ENCODE measurements around the gene FGD3. TPM values are rescaled to one million over a fixed set of nuclear protein-coding genes. Genes with fewer than 3 reads are reported as not detected.

FGD3 gene
- total RNA-seq, 2 experiments from 2014 or later: 41.8 to 66.7 TPM

- Mint-ChIP-seq H3K9me3 (ENCODE audit: low read depth) (no peaks in the 10 kb centered on the region), H3K4me3 (no peak overlapping the region), H3K4me1 (peaks cover 69% of the 10 kb centered on the region), H3K36me3 (ENCODE audit: low read depth) (peaks cover 41% of the 10 kb centered on the region), H3K27ac (peak overlapping the region; percentile 39), H3K27me3 (no peaks in the 10 kb centered on the region)
- ATAC-seq: no peak
- ChIA-PET CTCF (interaction anchor here (0.7 to 1.2 kb wide), 2 partner anchors 14 to 20 kb away, joined by 3 to 4 read pairs; no protein-coding TSS in a partner anchor), POLR2A (no interaction called here)
- intact Hi-C loops (cut with DNase I, micrococcal nuclease): no loop called here
- no peak for DNase-seq
Observed at GRCh38 chr9:93022721-93023520, 75.6 kb downstream of the FGD3 start.

- Mint-ChIP-seq H3K9me3 (ENCODE audit: low read depth) (no peaks in the 10 kb centered on the region), H3K27me3 (no peaks in the 10 kb centered on the region), H3K4me3 (no peak overlapping the region), H3K4me1 (peaks cover 72% of the 10 kb centered on the region), H3K27ac (peak overlapping the region; percentile 21), H3K36me3 (ENCODE audit: low read depth) (peaks cover 38% of the 10 kb centered on the region)
- intact Hi-C loops (cut with DNase I, micrococcal nuclease): no loop called here
- no peak for ATAC-seq
- CTCF ChIA-PET: interaction anchor here (0.7 to 1.1 kb wide), 2 partner anchors 14 to 32 kb away, joined by 3 to 4 read pairs; no protein-coding TSS in a partner anchor
- POLR2A ChIA-PET: no interaction called here
- DNase-seq: no peak
Observed at GRCh38 chr9:93023521-93023815, 76.1 kb downstream of the FGD3 start.

DNA sequence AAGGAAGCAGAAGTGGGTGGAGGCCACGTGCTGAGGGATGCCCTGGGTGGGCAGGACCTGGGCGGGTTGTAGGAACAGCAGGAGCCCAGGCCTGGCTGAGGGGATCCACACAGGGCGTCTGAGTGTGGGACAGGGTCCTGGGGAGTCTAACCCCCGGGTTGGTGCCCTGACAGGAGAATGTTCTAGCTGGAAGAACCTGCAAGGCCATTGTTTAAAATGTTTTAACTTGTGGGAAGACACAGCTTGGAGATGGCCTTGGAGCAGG is 77.3 kb downstream of the FGD3 start:
- Mint-ChIP-seq H3K9me3 (ENCODE audit: low read depth) (no peaks in the 10 kb centered on the region), H3K4me3 (no peak overlapping the region), H3K4me1 (peaks cover 75% of the 10 kb centered on the region), H3K27me3 (no peaks in the 10 kb centered on the region), H3K27ac (peak overlapping the region; percentile 75), H3K36me3 (ENCODE audit: low read depth) (peaks cover 31% of the 10 kb centered on the region)
- ChIA-PET POLR2A (no interaction called here), CTCF (interaction anchor here (0.6 to 2.3 kb wide), 5 partner anchors 21 to 106 kb away, joined by 3 to 9 read pairs (median 4); no protein-coding TSS in a partner anchor)
- DNase-seq (no peak), ATAC-seq (no peak)
- intact Hi-C loops (cut with DNase I, micrococcal nuclease): no loop called here

GRCh38 chr9:93024986-93025630 is 77.8 kb downstream of the FGD3 start:
- Mint-ChIP-seq H3K4me3 (no peak overlapping the region), H3K9me3 (ENCODE audit: low read depth) (no peaks in the 10 kb centered on the region), H3K36me3 (ENCODE audit: low read depth) (peaks cover 35% of the 10 kb centered on the region), H3K27me3 (no peaks in the 10 kb centered on the region), H3K4me1 (peaks cover 80% of the 10 kb centered on the region), H3K27ac (peak overlapping the region; percentile 83)
- DNase-seq (no peak), ATAC-seq (no peak)
- ChIA-PET POLR2A (interaction anchor here (0.5 to 1.6 kb wide), 2 partner anchors 12 to 1032 kb away, joined by 3 to 4 read pairs; no protein-coding TSS in a partner anchor), CTCF (interaction anchor here (0.6 to 2.3 kb wide), 6 partner anchors 9 to 84 kb away, joined by 3 to 9 read pairs (median 4); no protein-coding TSS in a partner anchor)
- intact Hi-C loops (cut with DNase I, micrococcal nuclease): loop anchor here in 1 of 2 experiments (5.0 kb wide), 1 partner anchor 37 kb away; no protein-coding TSS in a partner anchor

DNA sequence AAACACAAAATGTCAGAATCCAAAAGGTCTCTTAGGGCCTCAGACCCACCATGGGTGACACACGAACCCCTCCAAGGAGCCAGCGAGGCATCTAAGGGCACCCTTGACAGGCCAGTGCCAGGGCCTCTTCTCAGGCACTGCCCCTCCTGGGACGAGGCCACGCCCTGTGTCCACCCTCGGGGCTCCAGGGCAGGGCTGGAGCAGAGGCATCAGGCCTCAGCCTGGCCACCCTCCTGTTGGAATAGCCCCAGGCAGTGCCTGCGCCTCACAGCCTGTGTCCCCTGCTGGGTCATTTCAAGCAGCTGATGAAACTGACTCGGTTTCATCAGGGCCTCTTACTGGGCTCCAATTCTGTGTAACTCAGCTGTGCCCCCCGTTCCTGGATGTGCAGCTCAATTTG is 78.4 kb downstream of the FGD3 start:
- Mint-ChIP-seq H3K36me3 (ENCODE audit: low read depth) (peaks cover 40% of the 10 kb centered on the region), H3K4me1 (peaks cover 78% of the 10 kb centered on the region), H3K27ac (peak overlapping the region; percentile 83), H3K9me3 (ENCODE audit: low read depth) (no peaks in the 10 kb centered on the region), H3K4me3 (no peak overlapping the region), H3K27me3 (no peaks in the 10 kb centered on the region)
- ATAC-seq (no peak), DNase-seq (no peak)
- ChIA-PET CTCF (interaction anchor here (0.8 to 2.3 kb wide), 5 partner anchors 16 to 83 kb away, joined by 3 to 9 read pairs (median 4); no protein-coding TSS in a partner anchor), POLR2A (interaction anchor here (0.5 to 1.6 kb wide), 2 partner anchors 13 to 1031 kb away, joined by 3 to 4 read pairs; no protein-coding TSS in a partner anchor)
- intact Hi-C loops (cut with DNase I, micrococcal nuclease): loop anchor here in 1 of 2 experiments (5.0 kb wide), 1 partner anchor 37 kb away; no protein-coding TSS in a partner anchor

GRCh38 chr9:93026640-93027039 is 79.3 kb downstream of the FGD3 start:
- H3K36me3 Mint-ChIP-seq (ENCODE audit: low read depth): peaks cover 45% of the 10 kb centered on the region
- no peak for DNase-seq
- no peaks in the 10 kb centered on the region for H3K9me3 Mint-ChIP-seq (ENCODE audit: low read depth)
- ChIA-PET POLR2A (interaction anchor here (1.6 kb wide), 1 partner anchor 13 kb away, joined by 4 read pairs; no protein-coding TSS in a partner anchor), CTCF (interaction anchor here (0.6 to 2.3 kb wide), 6 partner anchors 10 to 53 kb away, joined by 3 to 9 read pairs (median 3); no protein-coding TSS in a partner anchor)
- H3K4me3 Mint-ChIP-seq: no peak overlapping the region
- no peaks in the 10 kb centered on the region for H3K27me3 Mint-ChIP-seq
- peaks cover 78% of the 10 kb centered on the region for H3K4me1 Mint-ChIP-seq
- H3K27ac Mint-ChIP-seq: peak overlapping the region; percentile 96
- intact Hi-C loops (cut with DNase I, micrococcal nuclease): loop anchor here in 1 of 2 experiments (5.0 kb wide), 1 partner anchor 36 kb away; no protein-coding TSS in a partner anchor
- ATAC-seq: no peak

- H3K27me3 Mint-ChIP-seq: no peaks in the 10 kb centered on the region
- peaks cover 84% of the 10 kb centered on the region for H3K4me1 Mint-ChIP-seq
- ATAC-seq (no peak), DNase-seq (no peak)
- H3K4me3 Mint-ChIP-seq: peak overlapping the region; percentile 51
- ChIA-PET CTCF (interaction anchor here (0.6 to 1.0 kb wide), 3 partner anchors 13 to 78 kb away, joined by 4 to 5 read pairs (median 4); no protein-coding TSS in a partner anchor), POLR2A (no interaction called here)
- H3K27ac Mint-ChIP-seq: peak overlapping the region; percentile 96
- no peaks in the 10 kb centered on the region for H3K9me3 Mint-ChIP-seq (ENCODE audit: low read depth)
- H3K36me3 Mint-ChIP-seq (ENCODE audit: low read depth): peaks cover 44% of the 10 kb centered on the region
- intact Hi-C loops (cut with DNase I, micrococcal nuclease): loop anchor here (1.0 to 5.0 kb wide), 4 partner anchors 32 to 73 kb away; no protein-coding TSS in a partner anchor
Observed at GRCh38 chr9:93027750-93028149, 80.4 kb downstream of the FGD3 start.

- POLR2A ChIA-PET: interaction anchor here (0.6 to 0.7 kb wide), 2 partner anchors 12 to 421 kb away, joined by 3 to 4 read pairs; no protein-coding TSS in a partner anchor
Observed at GRCh38 chr9:93028448-93029006, 81.2 kb downstream of the FGD3 start.

GRCh38 chr9:93030642-93031628 is 83.6 kb downstream of the FGD3 start:
- peak overlapping the region; percentile 45 for H3K27ac Mint-ChIP-seq
- intact Hi-C loops (cut with DNase I, micrococcal nuclease): no loop called here
- ChIA-PET CTCF (interaction anchor here (1.4 to 1.8 kb wide), 2 partner anchors 15 to 34 kb away, joined by 3 to 4 read pairs; no protein-coding TSS in a partner anchor), POLR2A (interaction anchor here (0.5 to 1.3 kb wide), 2 partner anchors 30 to 61 kb away, joined by 3 read pairs; no protein-coding TSS in a partner anchor)
- no peak for DNase-seq
- no peaks in the 10 kb centered on the region for H3K27me3 Mint-ChIP-seq
- peaks cover 64% of the 10 kb centered on the region for H3K4me1 Mint-ChIP-seq
- H3K4me3 Mint-ChIP-seq: no peak overlapping the region
- no peak for ATAC-seq
- peaks cover 37% of the 10 kb centered on the region for H3K36me3 Mint-ChIP-seq (ENCODE audit: low read depth)
- H3K9me3 Mint-ChIP-seq (ENCODE audit: low read depth): no peaks in the 10 kb centered on the region

More at GRCh38 chr9:93028448-93029006, 81.2 kb downstream of the FGD3 start:
- H3K36me3 Mint-ChIP-seq (ENCODE audit: low read depth): peaks cover 36% of the 10 kb centered on the region
- H3K27ac Mint-ChIP-seq: peak overlapping the region; percentile 96
- no peaks in the 10 kb centered on the region for H3K27me3 Mint-ChIP-seq
- intact Hi-C loops (cut with DNase I, micrococcal nuclease): loop anchor here (1.0 to 5.0 kb wide), 4 partner anchors 31 to 74 kb away; no protein-coding TSS in a partner anchor
- DNase-seq: peak; percentile 71
- no peaks in the 10 kb centered on the region for H3K9me3 Mint-ChIP-seq (ENCODE audit: low read depth)
- peak overlapping the region; percentile 51 for H3K4me3 Mint-ChIP-seq
- CTCF ChIA-PET: interaction anchor here (0.6 to 1.0 kb wide), 5 partner anchors 13 to 492 kb away, joined by 3 to 5 read pairs (median 4); no protein-coding TSS in a partner anchor
- peaks cover 80% of the 10 kb centered on the region for H3K4me1 Mint-ChIP-seq
- ATAC-seq: peak; percentile 86

All from activated CD4-positive, alpha-beta T cell treated with anti-CD3 and anti-CD28 coated beads for 36 hours (primary cell).